Measurements from ENCODE around the gene MSGN1. TPM values are rescaled to one million over a fixed set of nuclear protein-coding genes. Genes with fewer than 3 reads are reported as not detected.
A peak's percentile ranks its signal among the peaks of the same experiment; 100 is the strongest.
"Not testable (repeated sequence)": the region's sequence is repeated elsewhere in the genome, so short reads cannot be mapped to it uniquely, and the experiment has no call there.

Gene MSGN1
- total RNA-seq, 2 donors from 2014 or later, result not detected

DNA sequence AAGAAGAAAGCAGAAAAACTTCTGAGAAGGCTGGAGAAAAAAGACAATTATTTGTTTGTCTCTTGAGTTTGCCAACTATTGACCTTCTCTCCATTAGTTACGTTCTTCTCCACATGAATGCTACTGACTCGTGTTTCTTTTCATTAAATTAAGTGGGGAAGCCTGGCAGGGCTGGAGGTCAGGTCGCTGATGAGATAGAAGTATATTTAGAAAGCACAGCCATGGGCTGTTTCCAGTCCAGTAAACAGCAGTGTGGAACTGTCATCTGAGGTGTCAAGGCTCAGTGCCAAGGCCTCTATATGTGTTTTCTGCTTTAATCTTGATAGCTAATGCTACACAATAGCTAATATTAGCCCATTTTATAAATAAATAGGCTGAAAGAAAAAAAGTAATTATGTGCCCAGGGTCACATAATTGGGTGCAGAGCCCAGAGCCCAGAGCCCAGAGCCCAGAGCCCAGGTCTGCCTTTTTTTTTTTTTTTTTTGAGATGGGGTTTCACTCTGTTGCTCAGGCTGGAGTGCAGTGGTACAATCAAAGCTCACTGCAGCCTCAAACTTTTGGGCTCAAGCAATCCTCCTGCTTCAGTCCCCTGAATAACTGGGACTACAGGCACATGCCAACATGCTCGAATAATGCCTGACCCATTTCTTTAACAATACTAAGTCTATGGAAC lies 6.3 kb downstream of the MSGN1 start:
- Histone ChIP-seq H3K4me3 (no peak overlapping the region), H3K36me3 (no peaks in the 10 kb centered on the region), H3K4me1 (no peaks in the 10 kb centered on the region), H3K9me3 (no peaks in the 10 kb centered on the region), H3K27ac (no peak overlapping the region), H3K9ac (ENCODE audit: low read depth in 2 of 2, low read length in 2 of 2) (no peak overlapping the region), H3K27me3 (no peaks in the 10 kb centered on the region)
- intact Hi-C loops (cut with DNase I), result loop anchor here (10.0 kb wide), 1 partner anchor 68 kb away; the partner anchor contains the start of genes GEN1 and SMC6
- DNase-seq, result no peak
- TF ChIP-seq CTCF (IDR thresholded peaks at IDR 0.05), result no peak

DNA sequence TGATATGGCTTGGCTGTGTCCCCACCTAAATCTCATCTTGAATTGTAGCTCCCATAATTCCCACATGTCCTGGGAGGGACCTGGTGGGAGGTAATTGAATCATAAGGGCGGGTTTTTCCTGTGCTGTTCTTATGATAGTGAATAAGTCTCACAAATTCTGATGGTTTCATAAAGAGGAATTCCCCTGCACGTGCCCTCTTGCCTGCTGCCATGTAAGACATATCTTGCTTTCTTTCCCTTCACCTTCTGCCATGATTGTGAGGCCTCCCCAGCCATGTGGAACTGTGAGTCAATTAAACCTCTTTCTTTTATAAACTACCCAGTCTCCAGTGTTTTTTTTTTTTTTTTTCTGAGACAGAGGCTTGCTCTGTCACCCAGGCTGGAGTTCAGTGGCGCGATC lies 7.4 kb downstream of the MSGN1 start:
- intact Hi-C loops (cut with DNase I), result loop anchor here (10.0 kb wide), 1 partner anchor 69 kb away; the partner anchor contains the start of genes GEN1 and SMC6

GRCh38 chr2:17827316-17827715 lies 11.1 kb downstream of the MSGN1 start:
- intact Hi-C loops (cut with DNase I), result loop anchor here (10.0 kb wide), 1 partner anchor 73 kb away; the partner anchor contains the start of genes GEN1 and SMC6
- H3K4me3 ChIP-seq, result no peak overlapping the region
- H3K9ac ChIP-seq (ENCODE audit: low read depth in 2 of 2, low read length in 2 of 2), result no peak overlapping the region
- no peaks in the 10 kb centered on the region for H3K9me3 ChIP-seq
- peaks cover 3% of the 10 kb centered on the region for H3K27me3 ChIP-seq
- no peak for TF ChIP-seq CTCF (IDR thresholded peaks at IDR 0.05)
- no peaks in the 10 kb centered on the region for H3K36me3 ChIP-seq
- peaks cover 7% of the 10 kb centered on the region for H3K4me1 ChIP-seq
- no peak for DNase-seq
- H3K27ac ChIP-seq, result no peak overlapping the region

More for the DNA sequence above, 7.4 kb downstream of the MSGN1 start:
- not testable (repeated sequence) for H3K9ac ChIP-seq (ENCODE audit: low read depth in 2 of 2, low read length in 2 of 2); H3K27me3 ChIP-seq; DNase-seq; H3K36me3 ChIP-seq; H3K9me3 ChIP-seq; H3K27ac ChIP-seq; H3K4me1 ChIP-seq; H3K4me3 ChIP-seq

- Histone ChIP-seq H3K4me1 (peaks cover 7% of the 10 kb centered on the region), H3K36me3 (no peaks in the 10 kb centered on the region), H3K4me3 (no peak overlapping the region), H3K27me3 (peaks cover 3% of the 10 kb centered on the region), H3K9ac (ENCODE audit: low read depth in 2 of 2, low read length in 2 of 2) (no peak overlapping the region), H3K27ac (no peak overlapping the region), H3K9me3 (no peaks in the 10 kb centered on the region)
- DNase-seq, result no peak
- TF ChIP-seq CTCF (IDR thresholded peaks at IDR 0.05), result no peak
- intact Hi-C loops (cut with DNase I), result loop anchor here (10.0 kb wide), 1 partner anchor 73 kb away; the partner anchor contains the start of genes GEN1 and SMC6
Measured at GRCh38 chr2:17827785-17828184, 11.5 kb downstream of the MSGN1 start.

DNA sequence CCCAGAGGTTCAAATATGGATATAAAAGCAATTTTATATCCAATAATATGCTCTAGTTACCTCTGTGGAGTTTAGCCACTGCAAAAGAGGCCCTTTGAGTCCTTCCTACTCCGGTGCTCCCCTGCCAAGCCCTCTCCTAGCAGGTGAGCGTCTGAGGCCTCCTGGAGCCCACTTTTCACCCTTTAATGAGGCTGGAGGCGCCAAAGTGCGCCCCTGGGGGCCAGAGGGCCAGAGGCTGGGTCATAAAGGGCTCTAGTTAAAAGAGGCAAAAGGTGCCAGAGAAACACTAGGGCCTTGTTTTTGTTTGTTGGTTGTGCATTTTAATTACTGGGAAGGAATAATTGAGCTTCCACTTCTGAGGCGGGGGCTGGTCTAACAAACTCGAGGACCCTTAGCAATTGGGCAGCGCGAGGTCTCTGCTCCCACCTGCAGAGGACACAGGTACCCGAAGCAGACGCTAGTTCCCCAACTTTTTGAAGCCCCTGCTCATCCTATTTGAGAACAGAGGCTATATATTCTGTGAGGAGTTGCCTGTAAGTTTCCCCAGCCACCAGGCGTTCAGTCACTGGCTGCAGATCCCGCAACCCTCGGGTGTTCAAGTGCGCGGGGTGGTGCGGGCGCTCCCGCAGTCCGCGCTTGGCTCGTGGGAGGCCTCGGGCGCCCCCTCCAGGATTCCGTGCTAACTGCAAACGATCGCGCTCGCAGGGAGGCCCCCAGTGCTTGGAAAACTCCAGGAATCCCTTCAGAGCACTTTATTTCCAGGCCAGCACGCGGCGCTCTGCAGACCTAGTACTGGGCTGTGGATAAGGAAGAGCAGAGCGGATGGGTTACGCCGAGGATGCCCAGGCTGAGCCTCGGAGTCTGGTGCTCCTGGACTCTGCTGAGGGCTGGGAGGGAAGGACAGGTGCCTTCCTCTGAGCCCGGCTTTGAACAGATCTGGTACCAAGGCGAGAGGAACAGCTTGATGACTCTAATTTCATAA lies 14.1 kb downstream of the MSGN1 start:
- peaks cover 7% of the 10 kb centered on the region for H3K4me1 ChIP-seq
- peak; percentile 90 for TF ChIP-seq CTCF (IDR thresholded peaks at IDR 0.05)
- peaks cover 3% of the 10 kb centered on the region for H3K27me3 ChIP-seq
- no peaks in the 10 kb centered on the region for H3K9me3 ChIP-seq
- DNase-seq, result peak; percentile 86
- H3K4me3 ChIP-seq, result no peak overlapping the region
- H3K9ac ChIP-seq (ENCODE audit: low read depth in 2 of 2, low read length in 2 of 2), result no peak overlapping the region
- intact Hi-C loops (cut with DNase I), result loop anchor here (5.0 kb wide), 1 partner anchor 108 kb away; no protein-coding TSS in a partner anchor
- H3K27ac ChIP-seq, result no peak overlapping the region
- H3K36me3 ChIP-seq, result no peaks in the 10 kb centered on the region

Data from colonic mucosa (tissue), 4 donors.